Esophagus muscularis mucosa (tissue), 4 donors: Measurements from ENCODE around the gene DNPH1.

Experiments
- CTCF ChIP-seq, 3 experiments: fragments of 200-600 bp in 2 of 3; fragments of 450-650 bp in 1 of 3; sonication (generic) in 2 of 3; IDR thresholded peaks; one replicate each; pipeline ENCODE4 v1.5.1; 2017 to 2019; ENCODE audit warnings: antibody characterized with exemption in 3 of 3, mild to moderate bottlenecking in 2 of 3, moderate library complexity in 1 of 3
- EP300 ChIP-seq: sonication (generic); formaldehyde crosslinking; IDR thresholded peaks from one replicate; pipeline ENCODE4 v1.6.1; 2017; ENCODE audit warnings: antibody characterized with exemption
- POLR2A ChIP-seq: fragments of 450-650 bp; IDR thresholded peaks from one replicate; pipeline ENCODE4 v1.6.1; 2017; ENCODE audit warnings: antibody characterized with exemption, moderate library complexity, mild to moderate bottlenecking, low read depth
- POLR2AphosphoS5 ChIP-seq, 2 donors: sonication (generic); formaldehyde crosslinking; IDR thresholded peaks; one replicate each; pipeline ENCODE4 v1.6.1; 2017; ENCODE audit warnings: antibody characterized with exemption in 2 of 2

GRCh38 chr6:43261198-43261597 lies 31.9 kb upstream of the DNPH1 start:
- TF ChIP-seq CTCF (IDR thresholded peaks at IDR 0.05) (no peak), POLR2A (no peak), POLR2AphosphoS5 (IDR thresholded peaks at IDR 0.05) (no peak), EP300 (no peak)
